DMS 273 (cell line): ENCODE data around the gene SCML1.
A peak's percentile ranks its signal among the peaks of the same experiment; 100 is the strongest.

Experiments used
- DNase-seq: peaks from one replicate; lab custom pipeline; 2025; ENCODE audit not compliant: unreplicated experiment; lab: John Stamatoyannopoulos, UW

The SCML1 gene

DNA sequence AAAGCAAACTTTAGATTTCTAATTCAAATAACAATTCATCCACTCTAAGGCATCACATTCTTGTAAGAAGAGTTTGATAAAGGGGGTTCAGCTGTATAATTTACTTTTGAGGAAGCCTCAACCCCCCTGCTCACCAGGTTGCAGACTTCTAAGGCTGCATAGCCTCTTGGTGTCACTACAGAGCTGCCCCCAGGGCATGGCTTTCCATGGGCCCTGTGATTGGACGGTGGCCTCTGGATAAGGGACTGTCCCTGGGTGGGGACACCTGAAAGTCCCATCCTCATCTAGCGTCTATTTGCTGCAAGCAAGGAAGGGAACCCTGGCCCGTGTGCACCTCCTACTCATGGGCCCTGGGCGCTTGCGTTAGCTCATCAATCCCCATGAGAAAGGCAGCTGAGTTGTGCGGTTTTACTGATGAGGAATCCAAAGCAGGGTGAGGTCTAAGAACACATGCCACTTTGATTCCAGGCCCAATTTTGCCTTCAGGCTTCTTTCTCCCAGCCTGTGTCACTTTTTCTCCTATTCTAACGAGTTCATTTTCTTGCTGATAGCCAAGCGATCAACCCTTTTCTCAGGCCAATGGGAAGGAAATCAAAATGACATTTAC, 51.8 kb downstream of the SCML1 start:
- DNase-seq, result no peak

DNA sequence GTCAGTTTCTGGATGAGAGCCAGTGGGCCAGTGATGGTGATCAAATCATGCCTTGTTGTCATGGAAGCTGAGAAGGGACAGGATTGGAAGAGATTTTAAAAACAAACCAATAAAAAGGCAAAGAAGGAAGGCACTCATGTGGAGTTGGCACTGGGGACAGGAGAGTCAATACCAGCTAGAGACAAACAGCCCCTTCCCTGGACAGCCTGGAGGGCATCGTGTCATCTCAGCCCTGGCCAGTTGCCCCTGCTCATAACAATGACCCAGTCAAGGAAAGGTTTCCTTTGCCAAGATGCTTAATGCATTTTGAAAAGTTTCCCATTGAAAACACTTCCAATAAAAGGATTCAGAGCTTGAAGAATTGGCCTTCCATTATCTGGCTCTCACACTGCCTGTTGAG, 55.5 kb downstream of the SCML1 start:
- DNase-seq, result no peak

DNA sequence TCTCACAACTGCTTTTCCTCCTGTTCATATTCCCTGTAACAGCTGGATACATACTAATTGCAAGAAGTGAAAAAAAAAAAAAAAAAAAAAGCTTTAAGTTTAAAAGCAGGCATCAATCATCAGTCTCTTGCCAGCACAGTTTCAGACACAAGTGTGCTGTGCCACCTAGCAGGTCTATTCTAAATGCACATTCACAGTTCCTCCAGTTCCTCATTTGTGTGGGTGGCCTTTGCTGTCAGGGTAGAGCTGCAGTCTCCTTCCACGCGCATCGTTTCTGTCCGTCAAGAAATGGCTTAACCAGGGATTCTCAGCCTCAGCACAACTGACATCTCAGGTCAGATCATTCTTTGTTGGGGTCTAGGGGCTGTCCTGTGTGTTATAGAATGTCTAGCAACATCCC, 61.6 kb downstream of the SCML1 start:
- no peak for DNase-seq

DNA sequence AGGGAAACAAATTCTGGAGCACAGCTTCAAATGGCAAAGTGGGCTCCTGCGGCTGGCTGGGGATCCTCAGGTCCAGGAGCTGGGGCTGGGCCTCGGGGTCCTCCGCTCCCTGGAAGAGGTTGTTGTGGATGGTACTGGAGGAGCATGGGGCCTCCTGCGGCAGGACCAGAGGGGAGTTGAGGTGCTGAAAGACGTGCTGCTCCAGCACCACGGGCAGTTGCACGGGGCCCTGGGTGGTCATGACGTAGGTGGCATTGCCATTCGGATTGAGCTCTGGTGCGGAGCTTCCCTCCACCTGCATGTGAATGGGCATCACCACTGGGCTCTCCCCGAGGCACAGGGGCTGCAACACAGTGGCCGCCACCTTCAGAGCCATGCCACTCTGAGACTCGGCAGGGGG, 64.1 kb downstream of the SCML1 start:
- DNase-seq, result no peak

DNA sequence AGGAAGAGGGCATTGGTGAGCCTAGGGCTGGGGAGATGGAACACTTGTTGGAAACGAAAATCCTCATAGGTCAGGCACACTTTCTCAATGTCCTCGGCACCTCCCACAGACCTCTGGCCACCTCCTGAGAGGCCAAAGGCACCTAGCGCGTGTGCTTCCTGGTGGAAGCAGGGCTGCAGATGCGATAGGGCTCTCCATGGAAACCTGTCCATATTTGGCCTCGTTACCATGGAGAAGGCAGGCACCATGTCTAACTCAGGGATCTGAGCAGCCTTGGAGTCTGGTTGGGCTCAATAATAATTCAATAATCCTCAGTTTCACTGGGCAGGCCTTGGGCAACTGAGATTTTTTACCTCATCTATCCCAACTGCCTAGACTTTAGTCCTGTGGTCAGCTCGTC, 65.5 kb downstream of the SCML1 start:
- DNase-seq, result peak; percentile 4

DNA sequence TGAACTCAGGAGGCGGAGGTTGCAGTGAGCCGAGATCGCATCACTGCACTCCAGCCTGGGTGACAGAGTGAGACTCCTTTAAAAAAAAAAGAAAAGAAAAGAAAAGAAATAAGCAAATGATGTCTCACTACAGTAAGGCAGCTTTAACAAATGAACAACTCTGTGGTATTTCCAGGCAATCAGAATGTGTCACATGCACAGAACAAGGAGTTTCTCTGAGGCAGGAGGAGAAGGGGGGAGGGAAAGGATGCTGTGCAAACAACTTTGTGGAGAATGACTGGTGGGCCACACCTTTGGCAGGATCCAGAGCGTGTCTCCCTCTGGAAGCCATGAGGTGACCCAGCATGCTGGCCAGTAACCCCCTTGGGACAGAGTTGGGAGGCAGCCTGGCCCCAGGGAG, 66.2 kb downstream of the SCML1 start:
- DNase-seq, result no peak
